Mucosa of stomach (tissue), 1 donor: ENCODE measurements around the gene SLC5A11.

Source experiments
- H3K27me3 ChIP-seq: one replicate; pipeline ENCODE4 v1.7.0; 2013; ENCODE audit warnings: mild to moderate bottlenecking, low read length; ENCODE audit not compliant: control insufficient read depth, insufficient read depth
- H3K36me3 ChIP-seq: one replicate; pipeline ENCODE4 v1.7.0; 2013; ENCODE audit warnings: low read length; ENCODE audit not compliant: control insufficient read depth, insufficient read depth
- H3K4me1 ChIP-seq: one replicate; pipeline ENCODE4 v1.7.0; 2013; ENCODE audit warnings: mild to moderate bottlenecking, low read length; ENCODE audit not compliant: control insufficient read depth, insufficient read depth
- H3K4me3 ChIP-seq: one replicate; pipeline ENCODE4 v1.7.0; 2013; ENCODE audit warnings: low read length
- H3K9ac ChIP-seq: one replicate; pipeline ENCODE4 v1.7.0; 2013; ENCODE audit warnings: mild to moderate bottlenecking, low read length, moderate library complexity
- H3K9me3 ChIP-seq: one replicate; pipeline ENCODE4 v1.7.0; 2013; ENCODE audit warnings: mild to moderate bottlenecking, low read length, moderate library complexity; ENCODE audit not compliant: control insufficient read depth
- donor health status: Pancreatic carcinoma.

Gene SLC5A11

GRCh38 chr16:24821129-24821528 is 24.6 kb upstream of the SLC5A11 start:
- peaks cover 36% of the 10 kb centered on the region for H3K36me3 ChIP-seq
- H3K9ac ChIP-seq: no peak overlapping the region
- H3K27me3 ChIP-seq: no peaks in the 10 kb centered on the region
- no peaks in the 10 kb centered on the region for H3K9me3 ChIP-seq
- no peak overlapping the region for H3K4me3 ChIP-seq
- H3K4me1 ChIP-seq: no peaks in the 10 kb centered on the region

- Histone ChIP-seq H3K36me3 (peaks cover 36% of the 10 kb centered on the region), H3K4me3 (no peak overlapping the region), H3K4me1 (no peaks in the 10 kb centered on the region), H3K27me3 (no peaks in the 10 kb centered on the region), H3K9me3 (no peaks in the 10 kb centered on the region), H3K9ac (no peak overlapping the region)
These were observed 23.2 kb upstream of the SLC5A11 start for GRCh38 chr16:24822542-24822941.

GRCh38 chr16:24822974-24823373 is 22.8 kb upstream of the SLC5A11 start:
- Histone ChIP-seq H3K9me3 (no peaks in the 10 kb centered on the region), H3K4me3 (no peak overlapping the region), H3K9ac (no peak overlapping the region), H3K4me1 (no peaks in the 10 kb centered on the region), H3K36me3 (peaks cover 33% of the 10 kb centered on the region), H3K27me3 (no peaks in the 10 kb centered on the region)

- H3K27me3 ChIP-seq: no peaks in the 10 kb centered on the region
- H3K9ac ChIP-seq: no peak overlapping the region
- H3K9me3 ChIP-seq: no peaks in the 10 kb centered on the region
- no peaks in the 10 kb centered on the region for H3K4me1 ChIP-seq
- no peak overlapping the region for H3K4me3 ChIP-seq
- H3K36me3 ChIP-seq: peaks cover 20% of the 10 kb centered on the region
These were observed 20.1 kb upstream of the SLC5A11 start for GRCh38 chr16:24825696-24826095.

- Histone ChIP-seq H3K27me3 (no peaks in the 10 kb centered on the region), H3K4me3 (no peak overlapping the region), H3K36me3 (peaks cover 19% of the 10 kb centered on the region), H3K9me3 (no peaks in the 10 kb centered on the region), H3K4me1 (no peaks in the 10 kb centered on the region), H3K9ac (no peak overlapping the region)
These were observed 19.6 kb upstream of the SLC5A11 start for GRCh38 chr16:24826096-24826690.

GRCh38 chr16:24826817-24827566 is 18.8 kb upstream of the SLC5A11 start:
- Histone ChIP-seq H3K4me1 (no peaks in the 10 kb centered on the region), H3K36me3 (peaks cover 11% of the 10 kb centered on the region), H3K27me3 (no peaks in the 10 kb centered on the region), H3K9me3 (no peaks in the 10 kb centered on the region), H3K9ac (no peak overlapping the region), H3K4me3 (no peak overlapping the region)

GRCh38 chr16:24829153-24829552 is 16.6 kb upstream of the SLC5A11 start:
- H3K36me3 ChIP-seq: no peaks in the 10 kb centered on the region
- H3K27me3 ChIP-seq: no peaks in the 10 kb centered on the region
- H3K9ac ChIP-seq: no peak overlapping the region
- H3K4me1 ChIP-seq: peaks cover 2% of the 10 kb centered on the region
- H3K9me3 ChIP-seq: no peaks in the 10 kb centered on the region
- no peak overlapping the region for H3K4me3 ChIP-seq

- Histone ChIP-seq H3K4me1 (peaks cover 4% of the 10 kb centered on the region), H3K27me3 (no peaks in the 10 kb centered on the region), H3K4me3 (no peak overlapping the region), H3K9me3 (no peaks in the 10 kb centered on the region), H3K36me3 (no peaks in the 10 kb centered on the region), H3K9ac (no peak overlapping the region)
These were observed 12.4 kb upstream of the SLC5A11 start for GRCh38 chr16:24833352-24833751.

GRCh38 chr16:24834459-24835335 is 11.1 kb upstream of the SLC5A11 start:
- no peak overlapping the region for H3K9ac ChIP-seq
- H3K27me3 ChIP-seq: no peaks in the 10 kb centered on the region
- no peak overlapping the region for H3K4me3 ChIP-seq
- no peaks in the 10 kb centered on the region for H3K36me3 ChIP-seq
- H3K4me1 ChIP-seq: peaks cover 18% of the 10 kb centered on the region
- no peaks in the 10 kb centered on the region for H3K9me3 ChIP-seq

GRCh38 chr16:24836836-24837235 is 8.9 kb upstream of the SLC5A11 start:
- no peak overlapping the region for H3K9ac ChIP-seq
- H3K27me3 ChIP-seq: no peaks in the 10 kb centered on the region
- peaks cover 28% of the 10 kb centered on the region for H3K4me1 ChIP-seq
- H3K36me3 ChIP-seq: no peaks in the 10 kb centered on the region
- H3K9me3 ChIP-seq: no peaks in the 10 kb centered on the region
- H3K4me3 ChIP-seq: no peak overlapping the region

- Histone ChIP-seq H3K4me3 (no peak overlapping the region), H3K9me3 (no peaks in the 10 kb centered on the region), H3K36me3 (no peaks in the 10 kb centered on the region)
These were observed 7.8 kb upstream of the SLC5A11 start for GRCh38 chr16:24837969-24838368.

More at GRCh38 chr16:24837969-24838368, 7.8 kb upstream of the SLC5A11 start:
- Histone ChIP-seq H3K27me3 (no peaks in the 10 kb centered on the region), H3K9ac (no peak overlapping the region), H3K4me1 (peaks cover 31% of the 10 kb centered on the region)
